ENCODE results near the gene HIPK4. TPM values are rescaled to one million over a fixed set of nuclear protein-coding genes. Genes with fewer than 3 reads are reported as not detected.
"Not testable (repeated sequence)": the region's sequence is repeated elsewhere in the genome, so short reads cannot be mapped to it uniquely, and the experiment has no call there.

The HIPK4 gene
- total RNA-seq, 4 donors from 2014 or later: 0.13 to 0.88 (median 0.51) TPM

DNA sequence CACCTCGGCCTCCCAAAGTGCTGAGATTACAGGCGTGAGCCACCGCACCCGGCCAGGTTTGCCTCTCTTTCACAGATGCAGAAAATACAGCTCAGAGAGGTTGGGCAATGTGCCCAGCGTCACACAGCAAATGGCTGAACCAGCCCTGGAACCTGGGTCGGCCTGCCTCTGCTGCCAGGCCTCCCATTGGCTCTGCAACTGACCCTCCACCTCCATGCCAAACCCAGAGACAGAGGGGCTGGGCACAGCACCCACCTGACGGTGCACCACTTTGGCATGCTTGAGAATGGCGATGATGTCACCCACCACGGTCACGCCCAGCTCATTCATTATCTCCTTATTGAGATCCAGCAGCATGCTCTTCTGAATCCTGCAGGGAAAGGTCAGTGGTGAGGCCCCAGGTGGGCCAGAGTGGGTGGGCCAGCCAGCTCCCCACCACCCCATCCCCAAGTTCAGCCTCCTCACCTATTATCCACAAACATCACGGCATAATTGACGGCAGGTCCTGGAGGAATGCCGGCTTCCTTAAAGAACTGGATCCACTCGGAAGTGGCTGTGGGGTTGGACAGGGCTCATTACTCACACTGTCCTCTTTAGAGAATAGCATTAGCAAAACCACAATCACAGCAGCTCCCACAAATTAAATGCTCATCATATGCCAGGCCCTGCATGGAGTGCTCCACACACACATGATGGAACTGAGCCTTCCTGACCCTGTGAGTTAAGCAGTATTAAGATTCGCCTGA is 54.0 kb downstream of the HIPK4 start:
- no peak overlapping the region for H3K4me3 ChIP-seq (ENCODE audit: low read depth, poor library complexity, severe bottlenecking)
- 90 to 94% methylated on average over 15 of the region's 15 CpGs for WGBS, 2 donors
- intact Hi-C loops (cut with DNase I; ENCODE audit: low total_unique reads): no loop called here
- TF ChIP-seq POLR2A (IDR thresholded peaks at IDR 0.05): no peak
- TF ChIP-seq, protein P1, sequence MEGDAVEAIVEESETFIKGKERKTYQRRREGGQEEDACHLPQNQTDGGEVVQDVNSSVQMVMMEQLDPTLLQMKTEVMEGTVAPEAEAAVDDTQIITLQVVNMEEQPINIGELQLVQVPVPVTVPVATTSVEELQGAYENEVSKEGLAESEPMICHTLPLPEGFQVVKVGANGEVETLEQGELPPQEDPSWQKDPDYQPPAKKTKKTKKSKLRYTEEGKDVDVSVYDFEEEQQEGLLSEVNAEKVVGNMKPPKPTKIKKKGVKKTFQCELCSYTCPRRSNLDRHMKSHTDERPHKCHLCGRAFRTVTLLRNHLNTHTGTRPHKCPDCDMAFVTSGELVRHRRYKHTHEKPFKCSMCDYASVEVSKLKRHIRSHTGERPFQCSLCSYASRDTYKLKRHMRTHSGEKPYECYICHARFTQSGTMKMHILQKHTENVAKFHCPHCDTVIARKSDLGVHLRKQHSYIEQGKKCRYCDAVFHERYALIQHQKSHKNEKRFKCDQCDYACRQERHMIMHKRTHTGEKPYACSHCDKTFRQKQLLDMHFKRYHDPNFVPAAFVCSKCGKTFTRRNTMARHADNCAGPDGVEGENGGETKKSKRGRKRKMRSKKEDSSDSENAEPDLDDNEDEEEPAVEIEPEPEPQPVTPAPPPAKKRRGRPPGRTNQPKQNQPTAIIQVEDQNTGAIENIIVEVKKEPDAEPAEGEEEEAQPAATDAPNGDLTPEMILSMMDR (IDR thresholded peaks at IDR 0.05): no peak
- no peak for DNase-seq (ENCODE audit: low spot score in 2 of 2)

DNA sequence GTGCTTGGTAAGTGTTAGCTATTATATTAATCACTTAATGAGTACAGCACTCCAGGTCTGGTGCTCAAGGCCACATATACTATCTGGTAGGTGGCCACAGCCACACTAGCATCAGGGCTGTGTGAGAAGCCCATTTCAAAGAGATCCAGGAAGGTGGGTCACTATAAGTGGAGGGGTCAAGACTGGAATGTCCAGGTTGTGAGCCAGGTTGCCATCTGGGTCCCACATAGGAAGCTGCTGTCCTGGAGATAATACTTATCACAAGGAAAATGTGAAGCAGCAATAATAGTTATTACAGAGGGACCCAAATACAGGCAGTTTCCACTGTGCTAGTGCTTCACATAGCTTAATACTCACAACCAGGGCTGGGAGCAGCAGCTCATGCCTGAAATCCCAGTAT is 54.9 kb downstream of the HIPK4 start:
- H3K4me3 ChIP-seq (ENCODE audit: low read depth, poor library complexity, severe bottlenecking): no peak overlapping the region
- no peak for TF ChIP-seq POLR2A (IDR thresholded peaks at IDR 0.05)
- TF ChIP-seq, protein P1 (IDR thresholded peaks at IDR 0.05): no peak
- intact Hi-C loops (cut with DNase I; ENCODE audit: low total_unique reads): no loop called here
- no peak for DNase-seq (ENCODE audit: low spot score in 2 of 2)

DNA sequence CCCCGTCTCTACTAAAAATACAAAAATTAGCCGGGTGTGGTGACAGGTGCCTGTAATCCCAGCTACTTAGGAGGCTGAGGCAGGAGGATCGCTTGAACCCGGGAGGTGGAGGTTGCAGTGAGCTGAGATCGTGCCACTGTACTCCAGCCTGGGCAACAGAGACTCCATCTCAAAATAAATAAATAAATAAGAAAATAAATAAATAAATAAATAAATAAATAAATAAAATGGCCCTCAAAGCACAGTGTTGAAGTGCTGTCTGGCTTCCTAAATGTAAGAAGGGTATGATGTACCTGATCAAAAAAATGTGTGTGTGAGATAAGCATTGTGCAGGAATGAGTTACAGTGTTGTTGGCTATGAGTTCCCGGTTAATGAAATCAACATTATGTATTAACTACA is 56.9 kb downstream of the HIPK4 start:
- DNase-seq (ENCODE audit: low spot score in 2 of 2); intact Hi-C loops (cut with DNase I; ENCODE audit: low total_unique reads); H3K4me3 ChIP-seq (ENCODE audit: low read depth, poor library complexity, severe bottlenecking): not testable (repeated sequence)
- 93 to 95% methylated on average over 6 of the region's 6 CpGs for WGBS, 2 donors

DNA sequence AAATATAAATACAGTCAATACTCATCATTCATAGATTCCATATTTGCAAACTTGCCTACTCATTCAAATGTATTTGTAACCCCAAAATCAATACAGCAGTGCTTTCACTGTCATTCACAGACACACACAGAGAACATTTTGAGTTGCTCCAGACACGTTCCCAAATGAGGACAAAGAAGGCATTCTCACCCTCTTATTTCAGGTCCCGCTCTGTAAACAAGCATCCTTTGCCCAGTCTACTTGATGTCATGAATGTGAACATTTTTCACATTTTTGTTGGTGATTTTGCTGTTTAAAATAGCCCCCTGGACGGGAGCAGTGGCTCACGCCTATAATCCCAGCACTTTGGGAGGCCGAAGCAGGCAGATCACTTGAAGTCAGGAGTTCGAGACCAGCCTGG is 57.3 kb downstream of the HIPK4 start:
- no peak for DNase-seq (ENCODE audit: low spot score in 2 of 2)
- WGBS, 2 donors: 89 to 93% methylated on average over 6 of the region's 6 CpGs
- H3K4me3 ChIP-seq (ENCODE audit: low read depth, poor library complexity, severe bottlenecking): no peak overlapping the region
- TF ChIP-seq, protein P1 (IDR thresholded peaks at IDR 0.05): no peak
- no peak for TF ChIP-seq POLR2A (IDR thresholded peaks at IDR 0.05)
- intact Hi-C loops (cut with DNase I; ENCODE audit: low total_unique reads): no loop called here

DNA sequence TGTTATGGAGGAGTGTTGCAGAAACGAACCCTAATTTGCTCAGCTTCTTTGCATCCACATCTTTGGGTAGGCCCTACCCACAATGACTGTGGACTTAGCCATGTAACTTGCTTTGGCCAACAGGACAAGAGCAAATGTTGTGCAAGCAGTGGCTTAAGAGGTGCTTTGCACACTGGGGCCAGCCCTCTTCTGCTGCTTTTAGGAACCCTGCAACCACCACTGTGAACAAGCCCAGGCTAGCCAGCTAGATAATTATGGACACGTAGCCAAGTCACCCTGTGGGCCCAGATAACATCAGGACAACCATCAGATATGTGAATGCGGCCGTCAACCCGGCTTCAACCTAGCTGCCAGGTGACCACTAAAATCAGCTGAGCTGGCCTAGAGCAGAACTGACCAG is 58.9 kb downstream of the HIPK4 start:
- H3K4me3 ChIP-seq (ENCODE audit: low read depth, poor library complexity, severe bottlenecking): no peak overlapping the region
- intact Hi-C loops (cut with DNase I; ENCODE audit: low total_unique reads): no loop called here
- TF ChIP-seq, protein P1 (IDR thresholded peaks at IDR 0.05): no peak
- TF ChIP-seq POLR2A (IDR thresholded peaks at IDR 0.05): no peak
- 55 to 63% methylated on average over 5 of the region's 5 CpGs for WGBS, 2 donors
- no peak for DNase-seq (ENCODE audit: low spot score in 2 of 2)

Small RNAs within 50 kb of the gene (microRNA-seq; reads per million reads assigned to microRNA genes)
- gene MIR6796 (ENCODE audit: borderline number of aligned reads in 1 of 2, borderline replicate concordance in 2 of 2): 0 reads per million in 2 donors

Other genes starting within 250 kb of the HIPK4 start
- gene MAP3K10, start 198.8 kb downstream of the HIPK4 start, total RNA-seq: 10 to 100 TPM; 10.2 to 24.8 (median 11.6) TPM
- not detected for gene TTC9B, start 171.8 kb downstream of the HIPK4 start, total RNA-seq
- gene CCNP, start 163.5 kb downstream of the HIPK4 start, total RNA-seq: under 1 TPM in 1 of 4 donors, not detected in 3; 0.29 TPM
- 100 to 1,000 TPM in 1 of 4 donors, 10 to 100 TPM in 3; 71.1 to 129 (median 82.2) TPM for gene AKT2, start 104.8 kb downstream of the HIPK4 start, total RNA-seq
- 10 to 100 TPM; 10.5 to 29.5 (median 13.1) TPM for gene C19orf47, start 41.8 kb downstream of the HIPK4 start, total RNA-seq
- 100 to 1,000 TPM; 188 to 287 (median 256) TPM for gene PLD3, start 41.5 kb downstream of the HIPK4 start, total RNA-seq
- 1 to 10 TPM; 2.5 to 7.3 (median 5.6) TPM for gene PRX, start 23.2 kb upstream of the HIPK4 start, total RNA-seq
- gene SERTAD1, start 35.8 kb upstream of the HIPK4 start, total RNA-seq: 10 to 100 TPM; 17.3 to 45.7 (median 26.6) TPM
- gene SERTAD3, start 54.2 kb upstream of the HIPK4 start, total RNA-seq: 10 to 100 TPM; 20.5 to 26.5 (median 25.0) TPM
- 100 to 1,000 TPM; 139 to 161 (median 154) TPM for gene BLVRB, start 75.6 kb upstream of the HIPK4 start, total RNA-seq
- 1 to 10 TPM in 3 of 4 donors, under 1 TPM in 1; 0.25 to 2.2 (median 1.6) TPM for gene SPTBN4, start 76.8 kb upstream of the HIPK4 start, total RNA-seq
- 10 to 100 TPM; 39.6 to 53.4 (median 43.0) TPM for gene SHKBP1, start 186.7 kb upstream of the HIPK4 start, total RNA-seq
- gene LTBP4, start 211.2 kb upstream of the HIPK4 start, total RNA-seq: 100 to 1,000 TPM; 113 to 181 (median 144) TPM